ENCODE results near the gene KRTAP9-7.
"Not testable (repeated sequence)": the region's sequence is repeated elsewhere in the genome, so short reads cannot be mapped to it uniquely, and the experiment has no call there.

KRTAP9-7 gene, protein sequence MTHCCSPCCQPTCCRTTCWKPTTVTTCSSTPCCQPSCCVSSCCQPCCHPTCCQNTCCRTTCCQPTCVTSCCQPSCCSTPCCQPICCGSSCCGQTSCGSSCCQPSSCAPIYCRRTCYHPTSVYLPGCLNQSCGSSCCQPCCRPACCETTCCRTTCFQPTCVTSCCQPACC

DNA sequence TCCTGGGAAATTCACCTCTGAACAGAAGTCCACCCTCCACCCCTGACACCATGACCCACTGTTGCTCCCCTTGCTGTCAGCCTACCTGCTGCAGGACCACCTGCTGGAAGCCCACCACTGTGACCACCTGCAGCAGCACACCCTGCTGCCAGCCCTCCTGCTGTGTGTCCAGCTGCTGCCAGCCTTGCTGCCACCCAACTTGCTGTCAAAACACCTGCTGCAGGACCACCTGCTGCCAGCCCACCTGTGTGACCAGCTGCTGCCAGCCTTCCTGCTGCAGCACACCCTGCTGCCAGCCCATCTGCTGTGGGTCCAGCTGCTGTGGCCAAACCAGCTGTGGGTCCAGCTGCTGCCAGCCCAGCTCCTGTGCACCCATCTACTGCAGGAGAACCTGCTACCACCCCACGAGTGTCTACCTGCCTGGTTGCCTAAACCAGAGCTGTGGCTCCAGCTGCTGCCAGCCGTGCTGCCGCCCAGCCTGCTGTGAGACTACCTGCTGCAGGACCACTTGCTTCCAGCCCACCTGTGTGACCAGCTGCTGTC, at the start of gene KRTAP9-7:
Gene KRTAP9-7 (plus strand): TSS at position 51 of the 543 bp plus-strand sequence. CDS start 0 bp downstream, at position 51.
- DNase-seq = not testable (repeated sequence)

DNA sequence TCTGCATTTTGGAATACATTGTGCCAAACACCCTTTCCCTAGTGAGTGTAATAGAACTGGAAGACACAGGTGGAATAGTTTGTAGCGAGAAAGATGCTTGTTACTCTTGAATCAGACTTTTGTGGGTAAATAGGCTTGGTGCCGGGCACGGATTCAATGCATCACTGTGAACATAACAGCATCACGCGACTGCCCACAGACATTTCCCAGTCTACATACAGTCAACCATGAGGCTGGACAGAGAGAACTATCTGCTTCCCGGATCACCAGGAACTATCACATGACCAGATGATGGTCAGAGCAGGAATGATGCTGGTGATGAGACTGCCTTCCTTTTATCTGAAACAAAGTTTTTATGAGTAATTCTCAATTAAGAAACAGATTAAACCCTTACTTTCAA, 49.4 kb upstream of the KRTAP9-7 start:
- DNase-seq = no peak

DNA sequence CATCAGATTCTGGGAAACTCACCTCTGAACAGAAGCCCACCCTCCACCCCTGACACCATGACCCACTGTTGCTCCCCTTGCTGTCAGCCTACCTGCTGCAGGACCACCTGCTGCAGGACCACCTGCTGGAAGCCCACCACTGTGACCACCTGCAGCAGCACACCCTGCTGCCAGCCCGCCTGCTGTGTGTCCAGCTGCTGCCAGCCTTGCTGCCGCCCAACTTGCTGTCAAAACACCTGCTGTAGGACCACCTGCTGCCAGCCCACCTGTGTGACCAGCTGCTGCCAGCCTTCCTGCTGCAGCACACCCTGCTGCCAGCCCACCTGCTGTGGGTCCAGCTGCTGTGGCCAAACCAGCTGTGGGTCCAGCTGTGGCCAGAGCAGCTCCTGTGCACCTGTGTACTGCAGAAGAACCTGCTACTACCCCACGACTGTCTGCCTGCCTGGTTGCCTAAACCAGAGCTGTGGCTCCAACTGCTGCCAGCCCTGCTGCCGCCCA, 48.9 kb upstream of the KRTAP9-7 start, which contains the start of gene KRTAP9-2:
Gene KRTAP9-2 (plus strand): TSS at position 51 of the 498 bp plus-strand sequence. CDS start 7 bp downstream, at position 58.
- not testable (repeated sequence) for DNase-seq

DNA sequence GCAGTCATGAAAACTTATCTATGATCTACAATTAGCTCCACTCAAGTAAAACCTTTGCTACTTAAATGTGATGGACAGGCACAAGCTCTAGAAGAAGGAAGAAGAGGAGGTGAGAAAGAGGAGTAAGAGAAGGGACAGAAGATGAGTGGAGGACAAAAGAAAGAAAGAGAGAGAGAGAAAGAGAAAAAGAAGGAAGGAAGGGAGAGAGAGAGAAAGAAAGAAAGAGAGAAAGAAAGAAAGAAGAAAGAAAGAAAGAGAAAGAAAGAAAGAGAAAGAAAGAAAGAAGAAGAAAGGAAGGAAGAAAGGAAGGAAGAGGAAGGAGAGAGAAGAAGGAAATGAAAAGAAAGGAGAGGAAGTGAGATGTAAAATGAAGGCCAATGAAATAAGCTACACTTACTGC, 45.4 kb upstream of the KRTAP9-7 start:
- no peak for DNase-seq

DNA sequence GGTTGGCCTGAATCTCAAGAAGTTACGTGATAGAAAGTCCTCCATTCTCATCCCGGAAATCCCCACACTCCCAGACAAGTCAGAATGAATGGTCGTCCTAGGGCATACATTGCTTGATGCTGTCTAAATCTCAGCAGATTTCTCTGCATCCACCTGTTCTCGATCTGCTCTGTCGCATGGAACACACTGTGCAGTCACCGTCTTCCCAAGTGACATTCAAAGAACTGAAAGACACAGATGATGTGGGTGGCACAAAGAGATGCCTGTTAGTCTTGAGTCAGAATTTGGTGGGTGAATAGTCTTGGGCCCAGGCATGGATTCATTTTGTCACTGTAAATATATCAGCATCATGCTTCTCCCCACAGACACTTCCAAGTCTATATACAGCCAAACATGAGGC, 43.8 kb upstream of the KRTAP9-7 start:
- DNase-seq = no peak

DNA sequence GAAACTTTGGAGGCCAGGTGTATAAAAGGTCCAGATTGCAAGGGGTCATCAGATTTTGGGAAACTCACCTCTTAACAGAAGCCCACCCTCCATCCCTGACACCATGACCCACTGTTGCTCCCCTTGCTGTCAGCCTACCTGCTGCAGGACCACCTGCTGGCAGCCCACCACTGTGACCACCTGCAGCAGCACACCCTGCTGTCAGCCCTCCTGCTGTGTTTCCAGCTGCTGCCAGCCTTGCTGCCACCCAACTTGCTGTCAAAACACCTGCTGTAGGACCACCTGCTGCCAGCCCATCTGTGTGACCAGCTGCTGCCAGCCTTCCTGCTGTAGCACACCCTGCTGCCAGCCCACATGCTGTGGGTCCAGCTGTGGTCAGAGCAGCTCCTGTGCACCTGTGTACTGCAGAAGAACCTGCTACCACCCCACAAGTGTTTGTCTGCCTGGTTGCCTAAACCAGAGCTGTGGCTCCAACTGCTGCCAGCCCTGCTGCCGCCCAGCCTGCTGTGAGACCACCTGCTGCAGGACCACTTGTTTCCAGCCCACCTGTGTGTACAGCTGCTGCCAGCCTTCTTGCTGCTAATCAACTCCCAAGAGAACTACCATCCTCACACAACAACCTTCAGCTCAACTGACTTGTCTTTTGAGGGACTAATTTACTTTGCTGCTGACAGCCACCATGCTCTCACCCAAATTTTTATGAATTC, 42.9 kb upstream of the KRTAP9-7 start, which contains the start of gene KRTAP9-3:
Gene KRTAP9-3 (plus strand): TSS at position 51 of the 707 bp plus-strand sequence. CDS start 53 bp downstream, at position 104.
- not testable (repeated sequence) for DNase-seq

DNA sequence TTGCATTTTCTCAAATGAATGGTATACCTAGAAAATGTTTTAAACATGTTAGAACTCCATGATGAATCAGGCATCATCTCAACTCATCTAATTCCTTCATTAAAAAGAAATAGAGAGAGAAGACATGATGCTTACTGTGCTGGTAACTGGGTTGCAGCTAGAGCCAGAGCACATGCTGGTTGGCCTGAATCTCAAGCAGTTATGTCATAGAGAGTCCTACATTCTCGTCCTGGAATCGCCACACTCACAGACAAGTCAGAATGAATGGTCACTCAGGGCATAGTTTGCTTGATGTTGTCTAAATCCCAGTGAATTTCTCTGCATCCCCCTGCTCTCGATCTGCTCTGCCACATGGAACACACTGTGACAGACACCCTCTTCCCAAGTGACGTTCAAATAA, 38.4 kb upstream of the KRTAP9-7 start:
- DNase-seq = not testable (repeated sequence)

DNA sequence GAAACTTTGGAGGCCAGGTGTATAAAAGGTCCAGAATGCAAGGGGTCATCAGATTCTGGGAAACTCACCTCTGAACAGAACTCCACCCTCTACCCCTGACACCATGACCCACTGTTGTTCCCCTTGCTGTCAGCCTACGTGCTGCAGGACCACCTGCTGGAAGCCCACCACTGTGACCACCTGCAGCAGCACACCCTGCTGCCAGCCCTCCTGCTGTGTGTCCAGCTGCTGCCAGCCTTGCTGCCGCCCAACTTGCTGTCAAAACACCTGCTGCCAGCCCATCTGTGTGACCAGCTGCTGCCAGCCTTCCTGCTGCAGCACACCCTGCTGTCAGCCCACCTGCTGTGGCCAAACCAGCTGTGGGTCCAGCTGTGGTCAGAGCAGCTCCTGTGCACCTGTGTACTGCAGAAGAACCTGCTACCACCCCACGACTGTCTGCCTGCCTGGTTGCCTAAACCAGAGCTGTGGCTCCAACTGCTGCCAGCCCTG, 37.5 kb upstream of the KRTAP9-7 start, which contains the start of gene KRTAP9-8:
Gene KRTAP9-8 (plus strand): TSS at position 51 of the 489 bp plus-strand sequence. CDS start 53 bp downstream, at position 104.
- not testable (repeated sequence) for DNase-seq

DNA sequence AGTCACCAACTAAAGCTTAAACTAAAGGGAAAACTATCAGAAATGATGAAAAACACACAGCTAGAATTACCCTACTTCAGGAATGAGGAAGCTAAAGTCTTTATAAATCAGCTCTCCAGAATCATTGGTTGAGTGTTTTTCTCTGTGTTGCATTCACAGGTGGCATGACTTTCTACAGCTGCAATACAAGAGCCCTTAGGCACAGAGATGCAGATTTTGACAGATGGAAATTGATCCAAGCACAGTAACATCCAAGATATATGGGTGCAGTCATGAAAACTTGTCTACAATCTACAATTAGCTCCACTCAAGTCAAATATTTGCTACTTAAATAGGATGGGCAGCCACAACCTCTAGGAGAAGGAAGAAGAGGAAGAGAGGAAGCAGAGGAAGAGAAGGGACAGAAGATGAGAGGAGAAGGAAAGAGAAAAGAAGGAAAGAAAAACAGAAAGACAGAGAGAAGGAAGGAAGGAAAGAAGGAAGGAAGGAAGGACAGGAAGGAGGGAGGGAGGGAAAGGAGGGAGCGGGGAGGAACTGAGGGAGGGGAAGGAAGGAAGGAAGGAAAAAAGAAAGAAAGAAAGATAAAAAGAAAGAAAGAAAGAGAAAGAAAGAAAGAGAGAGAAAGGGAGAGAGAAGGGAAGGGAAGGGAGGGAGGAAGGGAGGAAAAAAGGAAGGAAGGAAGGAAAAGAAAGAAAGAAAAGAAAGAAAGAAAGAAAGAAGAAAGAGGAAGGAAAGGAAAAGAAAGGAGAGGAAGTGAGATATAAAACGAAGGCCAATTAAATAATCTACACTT, 28.3 kb upstream of the KRTAP9-7 start:
- not testable (repeated sequence) for DNase-seq

DNA sequence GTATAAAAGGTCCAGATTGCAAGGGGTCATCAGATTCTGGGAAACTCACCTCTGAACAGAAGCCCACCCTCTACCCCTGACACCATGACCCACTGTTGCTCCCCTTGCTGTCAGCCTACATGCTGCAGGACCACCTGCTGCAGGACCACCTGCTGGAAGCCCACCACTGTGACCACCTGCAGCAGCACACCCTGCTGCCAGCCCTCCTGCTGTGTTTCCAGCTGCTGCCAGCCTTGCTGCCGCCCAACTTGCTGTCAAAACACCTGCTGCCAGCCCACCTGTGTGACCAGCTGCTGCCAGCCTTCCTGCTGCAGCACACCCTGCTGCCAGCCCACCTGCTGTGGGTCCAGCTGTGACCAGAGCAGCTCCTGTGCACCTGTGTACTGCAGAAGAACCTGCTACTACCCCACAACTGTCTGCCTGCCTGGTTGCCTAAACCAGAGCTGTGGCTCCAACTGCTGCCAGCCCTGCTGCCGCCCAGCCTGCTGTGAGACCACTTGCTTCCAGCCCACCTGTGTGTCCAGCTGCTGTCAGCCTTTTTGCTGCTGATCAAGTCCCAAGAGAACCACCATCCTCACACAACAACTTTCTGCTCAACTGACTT, 25.8 kb upstream of the KRTAP9-7 start, which contains the start of gene KRTAP9-4:
Gene KRTAP9-4 (plus strand): TSS at position 51 of the 604 bp plus-strand sequence. CDS start 34 bp downstream, at position 85.
- DNase-seq = not testable (repeated sequence)

DNA sequence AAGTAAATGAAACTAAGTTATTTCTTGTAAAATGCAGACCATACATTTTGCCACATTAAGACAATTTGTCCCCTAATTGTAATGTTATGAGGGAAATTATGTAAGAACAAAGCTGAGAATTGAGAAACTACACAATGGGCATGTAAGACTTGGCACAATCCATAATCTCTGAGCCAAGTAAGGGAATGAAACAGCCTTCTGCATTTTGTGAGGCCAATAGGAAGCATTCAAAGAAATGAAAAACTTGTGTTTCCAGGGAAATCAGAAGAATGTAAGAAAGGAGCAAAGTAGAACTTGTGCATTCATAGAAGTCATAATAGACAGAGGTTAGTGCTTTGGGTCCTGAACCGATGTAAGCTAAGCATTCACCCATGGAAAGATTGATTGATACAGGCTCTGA, 24.2 kb upstream of the KRTAP9-7 start:
- DNase-seq = no peak

DNA sequence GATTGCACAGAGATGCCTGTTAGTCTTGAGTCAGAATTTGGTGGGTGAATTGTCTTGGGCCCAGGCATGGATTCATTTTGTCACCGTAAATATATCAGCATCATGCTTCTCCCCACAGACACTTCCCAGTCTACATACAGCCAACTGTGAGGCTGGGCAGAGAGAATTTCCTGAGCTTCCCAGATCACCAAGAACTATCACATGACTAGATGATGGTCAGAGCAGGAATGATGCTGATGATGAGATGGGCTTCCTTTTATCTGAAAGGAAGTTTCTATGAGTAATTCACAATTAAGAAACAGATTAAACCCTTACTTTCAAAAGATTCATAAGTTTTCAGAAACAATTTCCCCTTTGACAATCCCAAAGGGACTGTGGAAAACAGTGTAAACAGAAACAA, 20.6 kb upstream of the KRTAP9-7 start:
- no peak for DNase-seq

DNA sequence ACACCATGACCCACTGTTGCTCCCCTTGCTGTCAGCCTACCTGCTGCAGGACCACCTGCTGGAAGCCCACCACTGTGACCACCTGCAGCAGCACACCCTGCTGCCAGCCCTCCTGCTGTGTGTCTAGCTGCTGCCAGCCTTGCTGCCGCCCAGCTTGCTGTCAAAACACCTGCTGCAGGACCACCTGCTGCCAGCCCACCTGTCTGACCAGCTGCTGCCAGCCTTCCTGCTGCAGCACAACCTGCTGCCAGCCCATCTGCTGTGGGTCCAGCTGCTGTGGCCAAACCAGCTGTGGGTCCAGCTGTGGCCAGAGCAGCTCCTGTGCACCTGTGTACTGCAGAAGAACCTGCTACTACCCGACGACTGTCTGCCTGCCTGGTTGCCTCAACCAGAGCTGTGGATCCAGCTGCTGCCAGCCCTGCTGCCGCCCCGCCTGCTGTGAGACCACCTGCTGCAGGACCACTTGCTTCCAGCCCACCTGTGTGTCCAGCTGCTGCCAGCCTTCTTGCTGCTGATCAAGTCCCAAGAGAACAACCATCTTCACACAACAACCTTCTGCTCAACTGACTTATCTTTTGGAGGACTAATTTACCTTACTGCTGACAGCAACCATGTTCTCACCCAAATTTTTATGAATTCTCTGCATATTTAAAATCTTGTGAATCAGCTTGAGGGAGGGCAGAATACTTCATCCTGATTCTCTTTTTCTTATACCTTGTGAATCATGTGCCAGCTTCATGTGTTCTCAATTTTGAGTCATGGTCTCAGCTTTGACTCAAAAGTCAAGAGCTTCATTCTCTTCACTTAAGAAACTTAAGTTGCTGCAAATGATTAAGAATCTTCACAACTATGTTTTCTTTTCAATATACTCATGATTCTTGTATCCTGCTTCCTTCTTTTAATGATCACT, 19.9 kb upstream of the KRTAP9-7 start, which contains the start of gene KRTAP9-9:
Gene KRTAP9-9 (plus strand): TSS at position 4 of the 910 bp plus-strand sequence.
- DNase-seq = not testable (repeated sequence)

DNA sequence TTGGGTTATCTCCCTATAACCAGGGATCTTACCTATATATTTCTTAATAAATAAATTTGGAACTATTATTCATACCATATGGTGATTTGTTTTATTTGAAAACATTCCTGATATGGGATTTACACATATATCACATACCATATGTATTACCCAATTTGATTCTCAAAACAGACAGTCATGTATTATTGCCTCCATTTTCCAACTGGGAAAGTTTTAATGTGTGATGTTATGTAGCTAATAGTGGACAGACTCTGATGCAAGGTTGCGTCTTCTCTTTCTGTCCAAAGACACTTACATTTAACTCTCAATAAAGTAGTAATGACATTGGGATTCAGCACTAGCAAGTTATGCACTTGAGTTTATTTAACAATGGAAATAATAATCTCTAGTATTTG, 19.2 kb upstream of the KRTAP9-7 start:
- DNase-seq = no peak

DNA sequence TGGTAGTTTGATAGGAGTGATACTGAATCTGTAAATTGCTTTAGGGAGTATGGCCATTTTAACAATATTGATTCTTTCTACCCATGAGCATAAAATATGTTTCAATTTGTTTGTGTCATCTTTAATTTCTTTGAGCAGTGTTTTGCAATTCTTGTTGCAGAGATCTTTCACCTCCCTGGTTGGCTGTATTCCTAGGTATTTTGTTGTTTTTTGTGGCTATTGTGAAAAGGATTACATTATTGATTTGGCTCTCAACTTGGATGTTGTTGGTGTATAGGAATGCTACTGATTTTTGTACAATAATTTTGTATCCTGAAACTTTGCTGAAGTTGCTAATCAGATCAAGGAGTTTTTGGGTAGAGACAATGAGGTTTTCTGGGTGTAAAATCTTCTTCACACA, 17.1 kb upstream of the KRTAP9-7 start:
- DNase-seq = no peak

DNA sequence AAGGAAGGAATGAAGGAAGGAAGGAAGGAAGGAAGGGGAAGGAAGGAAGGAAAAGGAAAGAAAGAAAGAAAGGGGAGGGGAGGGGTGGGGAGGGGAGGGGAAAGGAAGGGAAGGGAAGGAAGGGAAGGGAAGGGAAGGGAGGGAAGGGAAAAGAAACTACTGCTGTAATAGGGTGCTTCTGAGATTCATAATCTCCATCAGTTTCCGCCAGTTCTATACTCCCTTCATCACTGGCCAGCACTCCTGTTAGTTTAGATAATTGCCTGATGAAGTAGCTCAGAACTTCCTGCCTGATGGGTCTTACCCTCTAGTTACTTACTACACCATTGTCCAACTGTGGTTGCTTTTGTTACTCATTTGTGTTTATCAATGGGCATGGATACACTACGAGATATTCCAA, 12.3 kb upstream of the KRTAP9-7 start:
- DNase-seq = no peak

DNA sequence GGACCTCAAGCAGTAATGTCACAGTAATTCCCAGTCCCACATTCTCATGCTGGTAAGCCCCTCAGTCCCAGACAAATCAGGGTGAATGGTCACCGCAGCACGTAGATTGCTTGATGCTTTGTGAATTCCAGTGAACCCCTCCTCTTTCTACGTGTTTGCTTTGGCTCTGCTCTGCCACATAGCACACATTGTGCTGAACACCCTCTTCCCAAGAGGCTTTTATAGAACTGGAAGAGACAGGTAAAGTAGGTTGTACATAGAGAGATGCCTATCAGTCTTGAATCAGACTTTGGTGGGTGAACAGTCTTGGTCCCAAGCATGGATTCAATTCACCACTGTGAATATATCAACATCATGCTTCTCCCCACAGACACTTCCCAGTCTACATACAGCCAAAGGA, 10.9 kb upstream of the KRTAP9-7 start:
- DNase-seq = no peak

DNA sequence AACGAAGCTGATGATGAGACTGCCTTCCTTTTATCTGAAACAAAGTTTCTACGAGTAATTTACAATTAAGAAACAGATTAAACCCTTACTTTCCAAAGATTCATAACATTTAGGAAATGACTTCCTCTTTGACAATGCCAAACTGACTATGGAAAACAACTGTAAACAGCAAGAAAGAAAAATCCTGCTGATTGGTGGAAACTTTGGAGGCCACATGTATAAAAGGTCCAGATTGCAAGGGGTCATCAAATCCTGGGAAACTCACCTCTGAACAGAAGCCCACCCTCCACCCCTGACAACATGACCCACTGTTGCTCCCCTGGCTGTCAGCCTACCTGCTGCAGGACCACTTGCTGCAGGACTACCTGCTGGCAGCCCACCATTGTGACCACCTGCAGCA, 10.4 kb upstream of the KRTAP9-7 start, which contains the start of gene KRTAP9-6:
Gene KRTAP9-6 (plus strand): TSS at position 301 of the 400 bp plus-strand sequence. CDS start 0 bp downstream, at position 301.
- no peak for DNase-seq

DNA sequence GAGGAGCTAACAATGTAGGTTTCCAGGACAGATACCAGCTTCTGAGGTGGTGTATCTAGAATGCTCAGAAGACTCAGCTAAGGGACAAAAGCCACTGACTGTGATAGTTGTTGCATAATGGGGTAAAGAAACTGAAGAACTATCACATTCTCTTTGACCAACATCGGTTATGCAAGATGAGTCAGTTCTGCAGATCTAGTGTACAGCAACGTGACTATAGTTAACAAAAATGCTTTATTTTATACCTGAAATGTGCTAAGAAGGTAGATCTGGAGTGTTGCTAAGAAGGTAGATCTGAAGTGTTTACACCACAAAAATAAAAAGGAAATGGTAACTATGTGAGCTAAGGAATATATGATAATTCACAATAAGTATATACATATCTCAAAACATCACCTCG, 7.8 kb upstream of the KRTAP9-7 start:
- no peak for DNase-seq

DNA sequence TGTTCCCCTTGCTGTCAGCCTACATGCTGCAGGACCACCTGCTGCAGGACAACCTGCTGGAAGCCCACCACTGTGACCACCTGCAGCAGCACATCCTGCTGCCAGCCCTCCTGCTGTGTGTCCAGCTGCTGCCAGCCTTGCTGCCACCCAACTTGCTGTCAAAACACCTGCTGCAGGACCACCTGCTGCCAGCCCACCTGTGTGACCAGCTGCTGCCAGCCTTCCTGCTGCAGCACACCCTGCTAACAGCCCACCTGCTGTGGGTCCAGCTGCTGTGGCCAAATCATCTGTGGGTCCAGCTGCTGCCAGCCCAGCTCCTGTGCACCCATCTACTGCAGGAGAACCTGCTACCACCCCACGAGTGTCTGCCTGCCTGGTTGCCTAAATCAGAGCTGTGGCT, 4.2 kb upstream of the KRTAP9-7 start:
- not testable (repeated sequence) for DNase-seq

DNA sequence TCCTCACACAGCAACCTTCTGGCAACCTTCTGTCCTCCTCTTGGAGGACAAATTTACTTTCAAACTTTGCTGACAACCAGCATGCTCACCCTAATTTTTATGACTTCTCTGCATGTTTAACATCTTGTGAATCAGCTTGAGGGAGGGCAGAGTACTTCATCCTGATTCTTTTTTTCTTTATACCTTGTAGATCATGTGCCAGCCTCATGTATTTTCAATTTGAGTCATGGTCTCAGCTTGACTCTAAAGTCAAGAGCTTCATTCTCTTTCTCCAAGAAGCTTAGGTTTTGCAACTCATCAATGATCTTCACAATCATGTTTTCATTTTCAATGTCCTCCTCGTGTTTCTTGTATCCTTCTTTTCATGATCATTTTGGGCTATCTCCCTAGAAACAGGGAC, 3.6 kb upstream of the KRTAP9-7 start:
- DNase-seq = no peak

All from stimulated activated CD4-positive, alpha-beta T cell treated with anti-CD3 and anti-CD28 coated beads, Interleukin-4, amount 100 ng/mL, for 24 hours (primary cell).